Skeletal muscle satellite cell (primary cell): ENCODE data around the gene RTKN.
"Not testable (repeated sequence)": the region's sequence is repeated elsewhere in the genome, so short reads cannot be mapped to it uniquely, and the experiment has no call there.

ENCODE experiments used
- H3K27me3 ChIP-seq: 2 replicates; pipeline ENCODE4 v1.7.0; 2013; ENCODE audit warnings: low read length; ENCODE audit not compliant: control insufficient read depth, insufficient read depth
- H3K36me3 ChIP-seq: 2 replicates; pipeline ENCODE4 v1.7.0; 2013; ENCODE audit warnings: mild to moderate bottlenecking, control low read depth, low read length; ENCODE audit not compliant: insufficient read depth
- H3K4me1 ChIP-seq: 2 replicates; pipeline ENCODE4 v1.7.0; 2013; ENCODE audit warnings: low read length; ENCODE audit not compliant: control insufficient read depth, insufficient read depth
- H3K4me2 ChIP-seq: 2 replicates; pipeline ENCODE4 v1.7.0; 2013; ENCODE audit warnings: mild to moderate bottlenecking, low read length
- H3K4me3 ChIP-seq: 2 replicates; pipeline ENCODE4 v1.7.0; 2013; ENCODE audit warnings: low read length
- H3K9ac ChIP-seq: 2 replicates; pipeline ENCODE4 v1.7.0; 2013; ENCODE audit warnings: mild to moderate bottlenecking, low read depth, low read length, moderate library complexity
- H3K9me3 ChIP-seq: replicated peaks from 2 replicates; pipeline ENCODE4 v1.7.0; 2013; ENCODE audit warnings: mild to moderate bottlenecking, control low read depth, low read length

RTKN gene

GRCh38 chr2:74474481-74474880 is 32.7 kb upstream of the RTKN start:
- Histone ChIP-seq H3K4me2 (no peak overlapping the region), H3K9me3 (no peaks in the 10 kb centered on the region), H3K36me3 (peaks cover 22% of the 10 kb centered on the region), H3K9ac (no peak overlapping the region), H3K27me3 (no peaks in the 10 kb centered on the region), H3K4me1 (peaks cover 14% of the 10 kb centered on the region), H3K4me3 (no peak overlapping the region)

GRCh38 chr2:74472945-74473258 is 31.2 kb upstream of the RTKN start:
- no peaks in the 10 kb centered on the region for H3K27me3 ChIP-seq
- H3K9ac ChIP-seq: peak overlapping the region; percentile 91
- H3K36me3 ChIP-seq: peaks cover 22% of the 10 kb centered on the region

GRCh38 chr2:74472086-74472944 is 30.6 kb upstream of the RTKN start, which contains the start of gene MRPL53:
MRPL53 (minus strand) TSS chr2:74472680; CDS start chr2:74472660, 20 bp downstream.
- peaks cover 14% of the 10 kb centered on the region for H3K4me1 ChIP-seq
- peak within 1 kb of the TSS; percentile 91 for H3K9ac ChIP-seq

More at GRCh38 chr2:74472945-74473258, 31.2 kb upstream of the RTKN start:
- Histone ChIP-seq H3K4me2 (peak overlapping the region; percentile 93), H3K4me3 (peak overlapping the region; percentile 89), H3K4me1 (peaks cover 14% of the 10 kb centered on the region), H3K9me3 (no peaks in the 10 kb centered on the region)

GRCh38 chr2:74471332-74472065 is 29.8 kb upstream of the RTKN start:
- Histone ChIP-seq H3K9me3 (no peaks in the 10 kb centered on the region), H3K36me3 (peaks cover 11% of the 10 kb centered on the region), H3K27me3 (no peaks in the 10 kb centered on the region), H3K4me1 (peaks cover 14% of the 10 kb centered on the region), H3K4me2 (peak overlapping the region; percentile 93), H3K9ac (peak overlapping the region; percentile 91), H3K4me3 (peak overlapping the region; percentile 89)

More at GRCh38 chr2:74472086-74472944, 30.6 kb upstream of the RTKN start, which contains the start of gene MRPL53:
- no peaks in the 10 kb centered on the region for H3K9me3 ChIP-seq
- no peaks in the 10 kb centered on the region for H3K27me3 ChIP-seq
- peak within 1 kb of the TSS; percentile 89 for H3K4me3 ChIP-seq
- H3K36me3 ChIP-seq: peaks cover 18% of the 10 kb centered on the region
- peak within 1 kb of the TSS; percentile 93 for H3K4me2 ChIP-seq

- H3K9me3 ChIP-seq, H3K27me3 ChIP-seq, H3K4me2 ChIP-seq, H3K4me3 ChIP-seq, H3K9ac ChIP-seq: not testable (repeated sequence)
- H3K4me1 ChIP-seq: peaks cover 18% of the 10 kb centered on the region
- peaks cover 11% of the 10 kb centered on the region for H3K36me3 ChIP-seq
Observed at GRCh38 chr2:74470742-74471141, 29.0 kb upstream of the RTKN start.

- Histone ChIP-seq H3K27me3 (no peaks in the 10 kb centered on the region), H3K9me3 (no peaks in the 10 kb centered on the region), H3K9ac (peak overlapping the region; percentile 97), H3K4me1 (peaks cover 9% of the 10 kb centered on the region), H3K36me3 (peaks cover 20% of the 10 kb centered on the region), H3K4me3 (peak overlapping the region; percentile 100), H3K4me2 (peak overlapping the region; percentile 100)
Observed at GRCh38 chr2:74464406-74464805, 22.7 kb upstream of the RTKN start.

- H3K4me1 ChIP-seq: peaks cover 11% of the 10 kb centered on the region
- no peaks in the 10 kb centered on the region for H3K27me3 ChIP-seq
- no peaks in the 10 kb centered on the region for H3K9me3 ChIP-seq
- H3K36me3 ChIP-seq: peaks cover 20% of the 10 kb centered on the region
- H3K4me2 ChIP-seq: no peak overlapping the region
- H3K9ac ChIP-seq: no peak overlapping the region
- H3K4me3 ChIP-seq: no peak overlapping the region
Observed at GRCh38 chr2:74462786-74463105, 21.0 kb upstream of the RTKN start.

GRCh38 chr2:74462054-74462785 is 20.5 kb upstream of the RTKN start:
- peaks cover 11% of the 10 kb centered on the region for H3K4me1 ChIP-seq

GRCh38 chr2:74461187-74462053 is 19.7 kb upstream of the RTKN start:
- H3K27me3 ChIP-seq: no peaks in the 10 kb centered on the region
- no peak overlapping the region for H3K4me2 ChIP-seq
- H3K4me3 ChIP-seq: no peak overlapping the region
- H3K36me3 ChIP-seq: peaks cover 24% of the 10 kb centered on the region
- no peak overlapping the region for H3K9ac ChIP-seq
- H3K4me1 ChIP-seq: peaks cover 16% of the 10 kb centered on the region
- H3K9me3 ChIP-seq: no peaks in the 10 kb centered on the region

More at GRCh38 chr2:74462054-74462785, 20.5 kb upstream of the RTKN start:
- Histone ChIP-seq H3K4me3 (no peak overlapping the region), H3K4me2 (no peak overlapping the region), H3K9me3 (no peaks in the 10 kb centered on the region), H3K27me3 (no peaks in the 10 kb centered on the region), H3K36me3 (peaks cover 20% of the 10 kb centered on the region), H3K9ac (no peak overlapping the region)

GRCh38 chr2:74460187-74460586 is 18.4 kb upstream of the RTKN start:
- not testable (repeated sequence) for H3K9me3 ChIP-seq, H3K4me2 ChIP-seq, H3K4me3 ChIP-seq, H3K27me3 ChIP-seq, H3K9ac ChIP-seq
- peaks cover 21% of the 10 kb centered on the region for H3K4me1 ChIP-seq
- H3K36me3 ChIP-seq: peaks cover 25% of the 10 kb centered on the region
